Smooth muscle cell (in vitro differentiated cells): ENCODE data around the gene KRT17. TPM values are rescaled to one million over a fixed set of nuclear protein-coding genes. Genes with fewer than 3 reads are reported as not detected.

Experiments used
- DNase-seq: peaks from one replicate; lab custom pipeline; 2025; ENCODE audit not compliant: unreplicated experiment; lab: John Stamatoyannopoulos, UW
- H2AFZ ChIP-seq: fragments of 200-600 bp; sonication (generic); 2 replicates; pipeline ENCODE4 v1.6.0; 2016; ENCODE audit warnings: antibody characterized with exemption, low read depth, mild to moderate bottlenecking
- H3F3A ChIP-seq: fragments of 200-600 bp; sonication (generic); 2 replicates; pipeline ENCODE4 v1.6.0; 2017; ENCODE audit warnings: antibody characterized with exemption, low read depth
- H3K27ac ChIP-seq: fragments of 200-600 bp; sonication (generic); 2 replicates; pipeline ENCODE4 v1.5.1; 2016; ENCODE audit warnings: low read depth, mild to moderate bottlenecking
- H3K27me3 ChIP-seq: fragments of 200-600 bp; sonication (generic); 2 replicates; pipeline ENCODE4 v1.6.1; 2016; ENCODE audit warnings: low read depth, mild to moderate bottlenecking
- H3K36me3 ChIP-seq: fragments of 200-600 bp; sonication (generic); 2 replicates; pipeline ENCODE4 v1.5.1; 2016; ENCODE audit warnings: low read depth
- H3K4me1 ChIP-seq: fragments of 200-600 bp; sonication (generic); 2 replicates; pipeline ENCODE4 v1.5.1; 2016; ENCODE audit warnings: low read depth
- H3K4me2 ChIP-seq: fragments of 200-600 bp; sonication (generic); 2 replicates; pipeline ENCODE4 v1.6.0; 2016; ENCODE audit warnings: mild to moderate bottlenecking
- H3K4me3 ChIP-seq: fragments of 200-600 bp; sonication (generic); 2 replicates; pipeline ENCODE4 v1.5.1; 2016; ENCODE audit warnings: mild to moderate bottlenecking
- H3K79me2 ChIP-seq: fragments of 200-600 bp; sonication (generic); 2 replicates; pipeline ENCODE4 v1.6.0; 2016; ENCODE audit warnings: low read depth, mild to moderate bottlenecking
- H3K9ac ChIP-seq: fragments of 200-600 bp; sonication (generic); 2 replicates; pipeline ENCODE4 v1.6.0; 2016; ENCODE audit warnings: low read depth
- H3K9me3 ChIP-seq: fragments of 200-600 bp; sonication (generic); replicated peaks from 2 replicates; pipeline ENCODE4 v1.5.1; 2016; ENCODE audit warnings: low read depth
- H4K20me1 ChIP-seq: fragments of 200-600 bp; sonication (generic); 2 replicates; pipeline ENCODE4 v1.6.0; 2016; ENCODE audit warnings: low read depth
- CTCF ChIP-seq: fragments of 200-600 bp; sonication (generic); IDR thresholded peaks from 2 replicates; pipeline ENCODE4 v1.5.1; 2017; ENCODE audit warnings: borderline replicate concordance, mild to moderate bottlenecking, antibody characterized with exemption; ENCODE audit not compliant: insufficient read depth, poor library complexity, severe bottlenecking
- WGBS: methylation state at CpG from one replicate; pipeline ENCODE4 v1.1.7; 2016; ENCODE audit warnings: low lambda C conversion rate; 5-methylcytosine and 5-hydroxymethylcytosine counted together
- polyA plus RNA-seq: library from polyadenylated mRNA; unstranded; fragments of >200 nt; fragmentation: Nextera tagmentation; extraction: Ambion mirVana; gene quantifications from 2 replicates; pipeline ENCODE4 v1.2.1, GENCODE V29; 2016
- total RNA-seq: library from RNA; depleted of rRNA; stranded (reverse); fragments of >200 nt; gene quantifications from 2 replicates; pipeline ENCODE4 v1.2.3, GENCODE V29; 2014

The KRT17 gene
- total and polyA plus RNA-seq, 2 experiments from 2014 or later, result 869 to 1,591 TPM

DNA sequence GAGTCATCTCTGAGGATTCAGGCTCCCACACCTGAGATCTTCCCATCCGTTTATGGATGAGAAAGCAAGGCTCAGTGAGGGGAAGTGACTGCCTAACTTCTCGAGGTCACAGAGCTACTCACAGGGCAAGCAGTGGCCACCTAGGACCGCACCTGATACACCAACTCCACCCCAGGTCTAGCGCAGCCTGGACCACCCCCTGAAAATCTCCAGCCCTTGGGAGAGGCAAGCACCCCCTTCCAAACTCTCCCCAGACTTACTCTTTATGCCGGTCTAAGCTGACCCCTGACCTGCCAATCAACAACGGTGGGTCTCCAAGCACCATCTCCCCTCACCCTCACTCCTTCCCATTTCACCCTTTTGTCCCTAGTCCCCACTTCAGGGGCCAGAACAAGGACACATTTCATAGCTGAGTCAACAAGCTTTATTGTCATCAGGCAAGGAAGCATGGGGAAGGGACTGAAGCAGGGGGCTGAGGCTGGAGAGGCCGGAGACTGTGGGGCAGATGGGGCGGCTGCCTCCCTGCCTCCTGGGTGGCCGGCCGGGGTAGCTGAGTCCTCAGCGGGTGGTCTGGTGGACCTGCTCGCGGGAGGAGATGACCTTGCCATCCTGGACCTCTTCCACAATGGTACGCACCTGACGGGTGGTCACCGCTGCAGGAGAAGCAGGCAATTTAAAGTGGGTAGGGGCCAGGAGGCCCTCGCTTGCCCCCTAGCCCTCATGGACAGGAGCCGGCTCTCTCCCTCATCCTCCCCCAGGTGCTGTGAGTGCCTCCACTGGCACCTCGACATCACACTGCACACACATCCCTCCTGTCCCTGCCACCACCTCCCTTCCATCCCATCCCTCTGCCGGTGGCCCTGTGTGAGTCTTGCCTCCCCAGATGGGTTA is 5.1 kb downstream of the KRT17 start:
- no peaks in the 10 kb centered on the region for H3F3A ChIP-seq
- H3K9ac ChIP-seq, result no peak overlapping the region
- peaks cover 13% of the 10 kb centered on the region for H4K20me1 ChIP-seq
- no peaks in the 10 kb centered on the region for H3K36me3 ChIP-seq
- no peaks in the 10 kb centered on the region for H3K27me3 ChIP-seq
- no peak overlapping the region for H3K4me3 ChIP-seq
- H3K79me2 ChIP-seq, result no peaks in the 10 kb centered on the region
- no peaks in the 10 kb centered on the region for H3K4me1 ChIP-seq
- no peak overlapping the region for H2AFZ ChIP-seq
- no peak overlapping the region for H3K4me2 ChIP-seq
- no peak for TF ChIP-seq CTCF
- WGBS, result 88% methylated on average over 17 of the region's 20 CpGs
- H3K9me3 ChIP-seq, result no peaks in the 10 kb centered on the region
- no peak for DNase-seq
- H3K27ac ChIP-seq, result no peak overlapping the region

GRCh38 chr17:41618341-41619035 is 5.9 kb downstream of the KRT17 start:
- Histone ChIP-seq H3K4me1 (no peaks in the 10 kb centered on the region), H3K27ac (peak overlapping the region; percentile 47), H3F3A (no peaks in the 10 kb centered on the region), H3K79me2 (no peaks in the 10 kb centered on the region), H3K27me3 (no peaks in the 10 kb centered on the region), H3K9me3 (no peaks in the 10 kb centered on the region), H3K4me2 (no peak overlapping the region), H3K9ac (no peak overlapping the region), H3K36me3 (no peaks in the 10 kb centered on the region), H4K20me1 (peaks cover 13% of the 10 kb centered on the region), H2AFZ (no peak overlapping the region), H3K4me3 (no peak overlapping the region)
- TF ChIP-seq CTCF, result no peak
- WGBS, result 56% methylated on average over 9 of the region's 13 CpGs
- DNase-seq, result no peak

- no peak overlapping the region for H2AFZ ChIP-seq
- 65% methylated on average over 11 of the region's 11 CpGs for WGBS
- H3K9me3 ChIP-seq, result no peaks in the 10 kb centered on the region
- H3K4me3 ChIP-seq, result no peak overlapping the region
- H4K20me1 ChIP-seq, result peaks cover 8% of the 10 kb centered on the region
- H3K36me3 ChIP-seq, result no peaks in the 10 kb centered on the region
- TF ChIP-seq CTCF, result no peak
- H3K27me3 ChIP-seq, result no peaks in the 10 kb centered on the region
- peak overlapping the region; percentile 47 for H3K27ac ChIP-seq
- H3K79me2 ChIP-seq, result no peaks in the 10 kb centered on the region
- DNase-seq, result no peak
- no peak overlapping the region for H3K9ac ChIP-seq
- no peaks in the 10 kb centered on the region for H3K4me1 ChIP-seq
- H3K4me2 ChIP-seq, result no peak overlapping the region
- H3F3A ChIP-seq, result no peaks in the 10 kb centered on the region
Observed at GRCh38 chr17:41617698-41618097, 6.7 kb downstream of the KRT17 start.
